ENCODE measurements around the gene PHTF2. TPM values are rescaled to one million over a fixed set of nuclear protein-coding genes. Genes with fewer than 3 reads are reported as not detected.

PHTF2 gene
- total RNA-seq, 1 experiment from 2014 or later: 26.7 TPM

DNA sequence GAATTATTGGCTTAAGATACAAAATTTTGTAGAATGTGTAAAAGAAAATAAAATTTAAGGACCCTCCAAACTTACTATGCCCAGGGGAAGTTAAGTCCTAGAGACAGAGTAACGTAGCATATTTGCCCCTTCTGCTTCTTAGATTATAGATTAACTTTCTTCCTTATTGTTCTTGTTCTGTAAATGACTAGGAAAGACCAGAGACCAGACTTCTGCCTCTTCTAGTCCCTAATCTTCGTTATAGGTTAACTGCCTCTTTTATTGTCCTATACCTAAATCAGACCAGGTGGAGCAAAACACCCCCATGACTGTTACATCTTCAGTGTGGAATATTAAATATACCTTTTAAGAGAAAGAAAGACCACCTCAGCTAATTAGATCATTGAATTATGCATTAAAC is 160.5 kb downstream of the PHTF2 start:
- Histone ChIP-seq H3K4me1 (ENCODE audit: control insufficient read depth in 1 of 2, insufficient read depth in 2 of 2, low read length in 2 of 2) (no peaks in the 10 kb centered on the region), H3K27ac (ENCODE audit: low read depth, low read length) (no peak overlapping the region), H3K36me3 (ENCODE audit: control insufficient read depth in 1 of 2, insufficient read depth in 2 of 2, low read length in 2 of 2) (no peaks in the 10 kb centered on the region), H3K4me3 (replicated peaks in 1 of 2; ENCODE audit: low read depth in 1 of 2, low read length in 2 of 2) (no peak overlapping the region), H2AFZ (ENCODE audit: low read depth, low read length, poor library complexity, severe bottlenecking) (no peak overlapping the region), H4K20me1 (ENCODE audit: insufficient read depth) (no peaks in the 10 kb centered on the region), H3K4me2 (ENCODE audit: low read length) (no peak overlapping the region), H3K9me2 (ENCODE audit: insufficient read depth) (no peaks in the 10 kb centered on the region), H3K27me3 (ENCODE audit: insufficient read depth, low read length) (no peaks in the 10 kb centered on the region), H3K9ac (ENCODE audit: low read length) (no peak overlapping the region), H3K79me2 (ENCODE audit: insufficient read depth, low read length) (no peaks in the 10 kb centered on the region), H3K9me3 (ENCODE audit: control insufficient read depth in 1 of 2, insufficient read depth in 1 of 2, low read depth in 1 of 2, low read length in 2 of 2) (no peaks in the 10 kb centered on the region)
- RAD21 ChIA-PET (ENCODE audit: low non-redundant PET in 1 of 2, low total read pairs in 2 of 2, uncharacterized antibody in 2 of 2, unreplicated experiment in 2 of 2): no interaction called here
- ATAC-seq (no peak), DNase-seq (ENCODE audit: low read depth, low spot score) (no peak)
- TF ChIP-seq TCF7L2 (IDR thresholded peaks at IDR 0.05; ENCODE audit: borderline replicate concordance, extremely low read depth, insufficient read depth, insufficient read length): no peak
- TF ChIP-seq JUND (IDR thresholded peaks at IDR 0.05): no peak
- no peak for TF ChIP-seq YY1 (IDR thresholded peaks at IDR 0.05; ENCODE audit: extremely low read depth, insufficient replicate concordance, low read depth, low read length)
- no peak for TF ChIP-seq RAD21 (IDR thresholded peaks at IDR 0.05; ENCODE audit: low read depth)
- no peak for TF ChIP-seq POLR2A (IDR thresholded peaks at IDR 0.05; ENCODE audit: borderline replicate concordance, extremely low read depth, insufficient read depth, insufficient read length)
- no peak for TF ChIP-seq POLR2AphosphoS5 (IDR thresholded peaks at IDR 0.05; ENCODE audit: low read depth, low read length)
- TF ChIP-seq ELF1 (IDR thresholded peaks at IDR 0.05; ENCODE audit: borderline replicate concordance, low read depth): no peak
- TF ChIP-seq, protein P1, sequence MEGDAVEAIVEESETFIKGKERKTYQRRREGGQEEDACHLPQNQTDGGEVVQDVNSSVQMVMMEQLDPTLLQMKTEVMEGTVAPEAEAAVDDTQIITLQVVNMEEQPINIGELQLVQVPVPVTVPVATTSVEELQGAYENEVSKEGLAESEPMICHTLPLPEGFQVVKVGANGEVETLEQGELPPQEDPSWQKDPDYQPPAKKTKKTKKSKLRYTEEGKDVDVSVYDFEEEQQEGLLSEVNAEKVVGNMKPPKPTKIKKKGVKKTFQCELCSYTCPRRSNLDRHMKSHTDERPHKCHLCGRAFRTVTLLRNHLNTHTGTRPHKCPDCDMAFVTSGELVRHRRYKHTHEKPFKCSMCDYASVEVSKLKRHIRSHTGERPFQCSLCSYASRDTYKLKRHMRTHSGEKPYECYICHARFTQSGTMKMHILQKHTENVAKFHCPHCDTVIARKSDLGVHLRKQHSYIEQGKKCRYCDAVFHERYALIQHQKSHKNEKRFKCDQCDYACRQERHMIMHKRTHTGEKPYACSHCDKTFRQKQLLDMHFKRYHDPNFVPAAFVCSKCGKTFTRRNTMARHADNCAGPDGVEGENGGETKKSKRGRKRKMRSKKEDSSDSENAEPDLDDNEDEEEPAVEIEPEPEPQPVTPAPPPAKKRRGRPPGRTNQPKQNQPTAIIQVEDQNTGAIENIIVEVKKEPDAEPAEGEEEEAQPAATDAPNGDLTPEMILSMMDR (IDR thresholded peaks at IDR 0.05 in 2 of 3, conservative IDR thresholded peaks at IDR 0.05 in 1 of 3; ENCODE audit: borderline replicate concordance in 1 of 3, insufficient read depth in 1 of 3, low read depth in 2 of 3, low read length in 2 of 3): no peak
- TF ChIP-seq ATF3 (IDR thresholded peaks at IDR 0.05): no peak
- no peak for TF ChIP-seq ZBTB33 (IDR thresholded peaks at IDR 0.05; ENCODE audit: extremely low read depth, insufficient replicate concordance, low read length)
- no peak for TF ChIP-seq SP1 (IDR thresholded peaks at IDR 0.05; ENCODE audit: low read depth)
- no peak for TF ChIP-seq CEBPB (IDR thresholded peaks at IDR 0.05; ENCODE audit: low read depth)
- no peak for TF ChIP-seq EZH2 (IDR thresholded peaks at IDR 0.05)
- TF ChIP-seq CBX3 (IDR thresholded peaks at IDR 0.05; ENCODE audit: low read depth): no peak
- TF ChIP-seq SIN3A (IDR thresholded peaks at IDR 0.05; ENCODE audit: low read depth): no peak
- TF ChIP-seq, protein P2, sequence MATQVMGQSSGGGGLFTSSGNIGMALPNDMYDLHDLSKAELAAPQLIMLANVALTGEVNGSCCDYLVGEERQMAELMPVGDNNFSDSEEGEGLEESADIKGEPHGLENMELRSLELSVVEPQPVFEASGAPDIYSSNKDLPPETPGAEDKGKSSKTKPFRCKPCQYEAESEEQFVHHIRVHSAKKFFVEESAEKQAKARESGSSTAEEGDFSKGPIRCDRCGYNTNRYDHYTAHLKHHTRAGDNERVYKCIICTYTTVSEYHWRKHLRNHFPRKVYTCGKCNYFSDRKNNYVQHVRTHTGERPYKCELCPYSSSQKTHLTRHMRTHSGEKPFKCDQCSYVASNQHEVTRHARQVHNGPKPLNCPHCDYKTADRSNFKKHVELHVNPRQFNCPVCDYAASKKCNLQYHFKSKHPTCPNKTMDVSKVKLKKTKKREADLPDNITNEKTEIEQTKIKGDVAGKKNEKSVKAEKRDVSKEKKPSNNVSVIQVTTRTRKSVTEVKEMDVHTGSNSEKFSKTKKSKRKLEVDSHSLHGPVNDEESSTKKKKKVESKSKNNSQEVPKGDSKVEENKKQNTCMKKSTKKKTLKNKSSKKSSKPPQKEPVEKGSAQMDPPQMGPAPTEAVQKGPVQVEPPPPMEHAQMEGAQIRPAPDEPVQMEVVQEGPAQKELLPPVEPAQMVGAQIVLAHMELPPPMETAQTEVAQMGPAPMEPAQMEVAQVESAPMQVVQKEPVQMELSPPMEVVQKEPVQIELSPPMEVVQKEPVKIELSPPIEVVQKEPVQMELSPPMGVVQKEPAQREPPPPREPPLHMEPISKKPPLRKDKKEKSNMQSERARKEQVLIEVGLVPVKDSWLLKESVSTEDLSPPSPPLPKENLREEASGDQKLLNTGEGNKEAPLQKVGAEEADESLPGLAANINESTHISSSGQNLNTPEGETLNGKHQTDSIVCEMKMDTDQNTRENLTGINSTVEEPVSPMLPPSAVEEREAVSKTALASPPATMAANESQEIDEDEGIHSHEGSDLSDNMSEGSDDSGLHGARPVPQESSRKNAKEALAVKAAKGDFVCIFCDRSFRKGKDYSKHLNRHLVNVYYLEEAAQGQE (IDR thresholded peaks at IDR 0.05; ENCODE audit: low read depth): no peak
- intact Hi-C loops (cut with micrococcal nuclease): no loop called here
- no TSS peak for BruUV-seq (replicated peaks)
- CTCF ChIA-PET: no interaction called here
- POLR2A ChIA-PET: no interaction called here

Measured in HCT116 (cell line).